A673 (cell line): ENCODE results near the gene TMEM213.

Experiments
- CTCF ChIP-seq: fragments of 300-800, 200-600 bp; sonication (generic); conservative IDR thresholded peaks from 2 replicates; pipeline ENCODE4 v1.5.1; 2017; ENCODE audit warnings: low read depth, mild to moderate bottlenecking, antibody characterized with exemption, low read length, moderate library complexity, mixed read lengths
- EZH2 ChIP-seq: fragments of 200-600 bp; sonication (generic); IDR thresholded peaks from 2 replicates; pipeline ENCODE4 v1.6.1; 2017; ENCODE audit warnings: borderline replicate concordance, low read depth, mild to moderate bottlenecking, mixed read lengths, antibody characterized with exemption, low read length; ENCODE audit not compliant: poor library complexity, severe bottlenecking

GRCh38 chr7:138809346-138809745 is 11.6 kb downstream of the TMEM213 start:
- no peak for TF ChIP-seq CTCF
- TF ChIP-seq EZH2, result no peak
